Stimulated activated CD8-positive, alpha-beta memory T cell treated with anti-CD3 and anti-CD28 coated beads, Interleukin-15, amount 100 ng/mL, for 24 hours (primary cell): ENCODE data around the gene ATP5MC3.

ENCODE experiments used
- DNase-seq: peaks from one replicate; pipeline ENCODE4 v3.0.0-alpha.2; 2020; ENCODE audit warnings: low read depth

ATP5MC3 gene

DNA sequence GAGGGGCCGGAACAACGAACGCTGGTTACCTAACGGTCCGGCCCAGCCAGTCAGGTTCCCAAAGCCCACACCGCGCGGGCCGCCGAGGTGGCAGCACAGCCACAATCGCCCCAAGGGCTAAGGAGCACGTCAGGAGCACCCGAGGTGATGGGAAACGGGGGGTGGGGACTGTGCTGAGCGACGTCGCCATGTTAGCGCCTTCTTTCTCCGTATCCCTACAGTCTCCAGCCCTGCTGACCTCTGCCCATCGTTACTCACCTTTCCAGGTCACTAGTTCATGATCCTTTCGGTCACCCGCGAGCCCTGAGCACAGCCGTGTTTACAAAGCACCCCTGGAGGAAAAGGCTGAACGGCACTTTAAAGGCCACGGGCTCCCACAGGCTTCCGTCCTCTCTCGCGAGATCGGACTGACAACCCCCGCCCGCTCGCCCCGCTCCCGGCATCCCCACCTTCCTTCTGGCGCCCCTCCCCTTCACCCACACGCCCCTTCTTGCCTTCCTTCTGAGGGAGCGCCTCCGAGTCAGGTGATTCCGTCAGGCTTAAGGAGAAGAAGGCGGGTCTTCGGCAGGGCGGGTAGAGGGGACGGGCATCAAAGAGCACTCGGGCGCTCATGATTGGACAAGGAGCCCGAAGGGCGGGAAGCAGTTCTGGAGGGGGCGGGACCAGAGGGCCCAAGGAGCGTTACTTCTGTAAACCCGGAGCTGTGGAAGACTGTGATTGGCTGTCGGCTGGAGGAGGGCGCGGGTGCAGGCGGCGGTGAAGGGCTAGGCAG, 13.5 kb downstream of the ATP5MC3 start, which contains the start of gene ATF2:
Gene ATF2 (minus strand): TSS at position 412 of the 772 bp plus-strand sequence. CDS start 31,760 bp downstream, outside the sequence.
- DNase-seq: peak; percentile 82

DNA sequence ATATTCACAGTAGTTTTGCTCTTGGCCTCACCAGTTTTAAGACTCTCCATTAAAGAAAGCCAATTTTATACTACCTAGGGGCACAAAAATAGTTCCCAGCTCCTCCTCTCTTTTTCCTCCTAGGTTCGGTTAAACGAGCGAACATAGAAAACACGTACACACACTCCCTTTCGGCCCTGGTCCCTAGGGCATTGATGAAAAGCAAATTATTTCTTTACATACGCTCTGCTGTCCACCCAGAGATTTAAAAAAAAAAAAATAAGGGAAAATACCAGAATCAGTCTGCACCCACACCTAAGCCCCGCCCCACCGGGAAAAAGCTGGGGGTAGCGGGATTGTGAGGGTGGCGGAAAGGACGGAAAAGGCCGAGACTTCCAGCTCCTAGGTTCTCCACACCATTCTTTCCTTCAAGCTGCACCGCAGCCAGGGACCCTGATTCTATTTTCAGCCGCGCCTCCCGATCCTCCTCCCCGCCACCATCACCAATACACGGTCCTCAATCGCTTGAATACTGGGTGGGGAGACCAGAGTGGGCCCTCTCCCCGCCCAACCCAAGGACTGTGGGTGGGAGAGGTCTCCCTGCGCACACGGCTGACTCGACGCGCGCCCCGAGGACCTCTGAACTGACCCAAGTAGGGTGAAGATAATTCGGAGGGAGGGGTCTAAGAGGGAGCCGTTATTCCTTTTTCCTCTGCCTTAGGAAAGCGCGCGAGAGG, 14.3 kb downstream of the ATP5MC3 start:
- DNase-seq: no peak

DNA sequence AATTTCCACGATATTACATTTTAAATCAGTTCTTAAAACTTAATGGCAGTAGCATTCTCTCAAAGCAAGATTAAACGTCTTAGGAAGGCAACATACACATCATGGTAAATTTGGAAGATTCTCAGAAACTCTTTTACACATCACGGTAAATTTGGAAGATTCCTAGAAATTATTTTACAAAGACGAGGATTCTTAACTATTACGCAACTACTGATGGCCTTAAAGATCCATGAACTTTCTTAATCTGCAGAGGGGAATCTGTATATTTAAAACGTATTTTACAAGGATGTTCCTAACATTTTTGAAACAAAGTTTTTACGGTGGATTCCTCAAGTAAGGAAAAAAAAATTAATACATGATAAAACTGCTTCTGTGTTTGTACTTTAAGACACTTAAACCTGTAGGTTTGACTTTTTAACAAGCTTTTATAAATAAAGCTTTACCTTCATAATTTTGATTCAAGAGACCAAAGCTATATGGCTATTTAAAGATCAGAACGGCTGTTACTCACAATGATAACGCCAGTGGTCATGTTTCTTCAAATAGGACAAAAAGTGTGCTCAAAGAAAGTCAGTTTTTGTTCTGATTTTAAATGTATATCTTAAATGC, 15.2 kb downstream of the ATP5MC3 start:
- DNase-seq: no peak

DNA sequence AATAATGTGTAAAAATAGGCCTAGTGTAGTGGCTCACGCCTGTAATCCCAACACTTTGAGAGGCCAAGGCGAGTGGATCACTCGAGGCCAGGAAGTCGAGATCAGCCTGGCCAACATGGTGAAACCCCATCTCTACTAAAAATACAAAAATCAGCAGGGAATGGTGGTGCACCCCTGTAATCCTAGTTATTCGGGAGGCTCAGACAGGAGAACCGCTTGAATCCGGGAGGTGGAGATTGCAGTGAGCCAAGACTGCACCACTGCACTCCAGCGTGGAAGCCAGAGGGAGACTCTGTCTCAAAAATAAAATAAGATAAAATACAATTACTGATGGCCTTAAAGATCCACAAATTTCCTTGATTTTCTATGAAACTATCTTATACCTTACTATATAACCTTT, 17.3 kb downstream of the ATP5MC3 start:
- DNase-seq: no peak

DNA sequence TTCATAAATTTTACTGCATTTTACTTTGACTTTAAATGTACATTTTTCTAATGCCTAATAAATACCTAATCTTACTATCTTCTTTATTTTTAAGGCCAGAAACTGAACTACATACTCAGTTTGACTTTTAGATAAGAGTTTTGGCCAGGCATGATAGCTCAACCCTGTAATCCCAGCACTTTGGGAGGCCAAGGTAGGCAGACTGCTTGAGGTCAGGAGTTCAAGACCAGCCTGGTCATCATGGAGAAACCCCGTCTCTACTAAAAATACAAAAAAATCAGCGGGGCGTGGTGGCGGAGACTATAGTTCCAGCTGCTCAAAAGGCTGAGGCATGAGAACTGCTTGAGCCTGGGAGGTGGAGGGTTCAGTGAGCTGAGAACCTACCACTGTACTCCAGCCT, 22.6 kb downstream of the ATP5MC3 start:
- DNase-seq: no peak

DNA sequence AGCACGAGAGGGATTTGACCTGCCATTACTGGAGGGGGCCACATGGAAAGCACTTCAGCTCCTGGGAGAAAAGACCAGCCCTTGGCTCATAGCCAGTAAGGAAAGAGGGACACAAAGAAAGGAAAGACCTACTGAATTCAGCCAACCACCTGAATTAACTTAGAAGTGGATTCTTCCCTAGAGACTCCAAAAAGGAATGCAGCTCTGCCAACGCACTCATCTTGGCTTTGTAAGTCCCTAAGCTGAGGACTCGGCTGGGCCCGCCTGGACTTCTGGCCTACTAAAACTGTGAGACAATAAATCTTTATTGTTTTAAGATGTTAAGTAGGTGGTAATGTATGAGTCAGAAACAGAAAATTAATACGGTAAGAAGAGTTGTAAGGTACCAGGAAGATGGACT, 25.0 kb downstream of the ATP5MC3 start:
- no peak for DNase-seq

DNA sequence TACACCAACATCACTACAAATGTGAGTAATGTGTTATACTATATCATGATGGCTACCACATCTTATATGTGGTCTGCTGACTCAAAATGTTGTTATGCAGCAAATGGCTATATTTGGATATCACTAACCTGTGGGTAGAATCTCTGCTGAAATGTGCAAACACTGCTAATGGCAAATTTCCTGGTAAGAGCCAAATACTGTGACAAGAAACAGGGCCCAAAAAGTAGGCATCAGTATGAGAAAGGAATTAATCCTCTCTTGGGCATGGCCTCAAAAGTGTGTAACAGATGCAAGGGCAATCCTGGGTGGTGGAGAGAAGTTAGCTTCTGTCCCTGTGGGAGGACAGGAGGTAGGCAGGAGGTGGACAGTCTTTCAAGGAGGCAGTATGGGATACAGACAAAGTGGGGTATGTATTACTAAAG, 26.8 kb downstream of the ATP5MC3 start:
- no peak for DNase-seq

DNA sequence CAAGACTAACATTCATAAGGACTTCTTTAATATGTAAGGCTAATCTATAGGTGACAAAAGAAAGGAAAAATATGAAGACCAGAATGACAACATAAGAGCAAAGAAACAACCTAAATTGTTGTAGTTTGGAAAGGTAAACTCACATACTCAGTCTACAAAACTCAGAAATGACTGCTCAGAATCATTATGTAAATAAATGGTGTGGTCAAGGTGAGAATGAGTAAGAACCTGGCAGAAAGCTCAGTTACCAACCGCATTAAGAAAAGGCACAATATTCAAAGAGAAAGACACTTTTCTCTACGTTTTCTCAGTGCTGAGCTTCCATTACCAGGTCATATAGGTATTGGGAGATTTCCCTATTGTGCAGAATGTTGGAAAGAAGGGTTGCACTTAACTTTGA, 29.3 kb downstream of the ATP5MC3 start:
- no peak for DNase-seq

DNA sequence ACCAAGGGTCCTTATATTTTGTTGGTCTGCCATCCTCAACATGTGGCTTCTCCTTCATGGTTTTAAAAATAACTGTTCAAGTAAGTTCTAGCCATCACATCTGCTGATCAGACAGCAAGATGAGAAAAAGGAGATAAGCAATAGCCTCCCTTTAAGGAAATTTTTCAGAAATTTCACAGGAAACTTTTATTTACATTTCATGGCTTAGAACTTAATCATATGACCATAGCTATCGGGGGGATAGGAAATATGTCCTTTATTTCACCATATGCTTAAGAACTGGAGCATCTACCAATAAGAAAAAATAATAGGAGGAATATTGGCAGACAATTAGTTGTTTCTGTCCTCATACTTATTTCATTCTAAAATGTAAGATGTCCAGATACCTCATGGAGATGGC, 29.7 kb downstream of the ATP5MC3 start:
- no peak for DNase-seq

DNA sequence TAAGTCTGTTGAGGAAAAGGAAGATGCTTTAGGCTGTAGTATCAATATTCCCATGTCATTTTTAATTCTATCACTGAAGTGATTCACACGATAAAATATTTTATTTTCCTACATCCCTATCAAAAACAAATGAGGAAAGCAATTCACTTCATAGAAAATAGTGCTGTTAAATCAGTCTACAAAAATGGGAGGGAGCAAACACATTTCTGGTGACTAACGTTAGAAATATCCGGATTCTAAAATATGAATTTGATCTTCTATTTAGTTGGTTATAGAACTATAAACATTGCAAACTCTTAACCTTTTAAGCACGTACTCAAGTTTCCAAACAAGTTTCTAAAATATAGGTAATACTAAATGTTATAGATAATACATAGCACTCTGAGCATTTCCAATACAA, 34.3 kb downstream of the ATP5MC3 start:
- DNase-seq: no peak

DNA sequence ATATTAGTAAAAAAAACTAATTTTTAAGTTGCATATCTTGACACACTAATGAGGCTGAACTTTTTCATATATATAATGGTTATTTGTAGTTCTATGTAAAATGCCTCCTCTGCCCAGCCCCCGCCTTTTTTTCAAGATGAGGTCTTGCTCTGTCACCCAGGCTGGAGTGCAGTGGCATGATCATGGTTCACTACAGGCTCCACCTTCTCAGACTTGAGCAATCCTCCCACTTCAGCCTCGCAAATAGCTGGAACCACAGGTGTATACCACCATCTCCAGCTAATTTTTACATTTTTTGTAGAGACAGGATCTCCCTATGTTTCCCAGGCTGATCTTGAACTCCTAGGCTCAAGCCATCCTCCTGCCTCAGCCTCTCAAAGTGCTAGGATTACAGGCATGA, 37.8 kb downstream of the ATP5MC3 start:
- no peak for DNase-seq

DNA sequence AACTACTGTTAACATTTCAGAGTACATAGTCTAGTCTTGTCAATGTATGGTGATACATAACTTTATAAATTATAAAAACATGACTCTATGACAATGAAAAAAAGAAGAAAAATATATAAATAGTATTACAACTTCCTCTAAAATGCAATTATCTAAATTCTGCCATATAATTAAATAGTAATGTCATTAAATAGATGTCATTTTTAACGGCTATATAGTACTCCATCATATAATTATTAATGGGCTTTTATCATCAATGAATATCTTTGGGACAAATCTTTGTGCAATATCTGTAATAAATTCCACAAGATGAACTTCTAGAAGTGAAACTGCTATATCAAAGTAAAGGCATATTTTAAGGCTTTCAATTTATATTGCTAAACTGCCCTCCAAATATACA, 38.3 kb downstream of the ATP5MC3 start:
- no peak for DNase-seq

DNA sequence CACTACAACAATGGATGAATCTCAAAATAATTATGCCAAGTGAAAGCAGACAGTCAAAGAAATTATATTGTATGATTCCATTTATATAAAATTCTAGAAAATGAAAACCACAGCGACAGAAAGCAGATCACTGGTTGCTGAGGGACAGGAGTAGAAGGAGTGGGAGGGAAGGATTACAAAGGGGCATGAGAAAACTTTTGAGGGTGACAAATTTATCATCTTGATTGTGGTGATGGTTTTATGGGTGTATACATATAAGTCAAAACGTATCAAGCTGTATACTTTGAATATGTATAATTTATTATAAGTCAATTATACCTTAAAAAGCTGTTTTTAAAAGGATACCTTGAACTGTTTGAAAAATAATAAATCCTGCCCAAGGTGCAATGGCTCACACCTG, 41.2 kb downstream of the ATP5MC3 start:
- no peak for DNase-seq

DNA sequence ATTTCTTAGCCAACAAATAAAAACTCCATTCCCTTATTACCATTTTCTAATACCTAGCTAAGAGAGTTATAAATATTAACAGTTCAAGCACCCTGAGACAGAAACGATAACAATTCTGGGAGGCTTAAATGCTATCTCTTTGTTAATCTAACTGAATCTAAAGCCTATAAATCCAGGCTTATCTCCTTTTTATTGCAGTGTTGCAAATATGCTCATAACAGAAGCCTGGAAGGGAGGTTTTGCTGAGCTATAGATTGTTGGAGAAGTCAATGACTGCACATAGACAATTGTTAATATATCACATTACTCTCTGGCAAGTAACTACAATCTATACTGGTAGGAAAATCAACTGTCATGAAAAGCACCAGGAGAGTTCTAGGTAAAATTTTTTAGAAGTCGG, 43.7 kb downstream of the ATP5MC3 start:
- DNase-seq: no peak

DNA sequence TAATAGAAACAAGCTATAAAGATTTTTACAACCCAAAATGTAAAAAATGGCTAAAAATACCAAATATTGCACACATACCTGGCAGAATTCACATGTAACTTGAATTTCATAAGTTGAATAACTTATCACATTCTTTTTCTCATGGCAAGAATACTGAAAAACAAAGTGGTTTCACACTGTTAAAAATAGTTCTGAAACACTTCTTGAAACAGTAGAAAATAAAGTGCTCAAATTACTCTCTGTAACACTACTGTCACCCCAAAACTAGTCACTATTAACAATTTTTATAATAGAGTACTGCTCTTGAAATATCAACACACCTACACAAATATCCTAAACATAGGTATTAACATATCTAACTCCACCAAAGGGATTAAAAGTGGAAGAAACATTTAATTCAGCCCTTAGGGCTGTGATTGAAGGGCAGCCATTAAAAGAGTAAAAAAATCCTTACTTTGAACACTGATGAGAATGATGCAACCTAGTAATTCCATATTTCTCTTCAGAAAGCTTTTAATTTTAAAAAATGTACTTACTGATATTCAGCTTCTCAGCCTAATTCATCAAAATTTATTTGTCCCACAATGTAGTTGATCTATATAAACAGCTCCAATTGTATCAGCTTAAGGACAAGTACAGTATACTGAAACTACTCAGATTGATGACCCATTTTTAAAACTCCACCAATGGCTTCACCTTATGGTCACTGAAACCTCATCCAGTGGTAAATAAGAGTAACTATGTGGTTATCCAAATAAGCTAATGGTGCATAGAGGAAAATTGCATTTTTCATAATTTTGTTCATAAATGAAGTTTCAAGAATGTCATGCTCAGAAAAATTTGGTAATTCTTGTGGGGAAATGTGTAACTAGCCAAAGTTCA, 44.9 kb downstream of the ATP5MC3 start:
- no peak for DNase-seq

DNA sequence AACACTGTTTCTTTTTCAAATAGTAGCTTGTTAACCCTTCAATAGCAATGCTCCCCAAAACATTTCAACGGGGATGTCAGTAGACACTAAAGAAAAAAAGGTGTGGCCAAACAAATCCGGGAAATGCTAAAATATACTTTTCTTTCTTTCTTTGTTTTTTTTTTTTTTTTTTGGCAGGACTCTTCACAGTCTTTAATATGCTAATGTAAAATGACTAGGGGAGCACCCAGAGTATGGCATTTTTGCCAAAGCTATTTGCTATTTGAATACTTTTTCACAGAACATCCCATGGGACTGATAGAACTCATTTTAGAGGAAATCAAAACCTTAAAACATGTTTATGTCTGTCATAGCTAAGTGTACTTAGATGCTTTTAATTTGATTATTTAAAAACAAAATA, 45.6 kb downstream of the ATP5MC3 start:
- DNase-seq: no peak

DNA sequence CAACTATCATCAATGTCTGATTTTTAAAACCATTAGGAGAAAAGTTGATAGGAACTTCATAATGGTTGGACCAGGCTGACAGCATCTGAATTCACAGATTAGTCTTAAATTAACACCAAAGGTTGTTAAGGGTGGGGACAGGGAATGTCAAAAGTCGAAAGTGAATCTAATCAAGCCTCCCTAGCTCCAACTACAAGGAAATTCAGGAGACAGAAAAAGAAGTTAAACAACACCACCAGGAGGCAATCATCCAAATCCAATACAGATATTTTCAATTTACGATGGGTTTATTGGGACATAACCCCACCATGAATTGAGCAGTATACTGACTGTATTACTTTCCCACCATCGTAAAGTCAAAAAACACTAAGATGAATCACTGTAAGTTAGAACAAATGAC, 46.3 kb downstream of the ATP5MC3 start:
- no peak for DNase-seq

DNA sequence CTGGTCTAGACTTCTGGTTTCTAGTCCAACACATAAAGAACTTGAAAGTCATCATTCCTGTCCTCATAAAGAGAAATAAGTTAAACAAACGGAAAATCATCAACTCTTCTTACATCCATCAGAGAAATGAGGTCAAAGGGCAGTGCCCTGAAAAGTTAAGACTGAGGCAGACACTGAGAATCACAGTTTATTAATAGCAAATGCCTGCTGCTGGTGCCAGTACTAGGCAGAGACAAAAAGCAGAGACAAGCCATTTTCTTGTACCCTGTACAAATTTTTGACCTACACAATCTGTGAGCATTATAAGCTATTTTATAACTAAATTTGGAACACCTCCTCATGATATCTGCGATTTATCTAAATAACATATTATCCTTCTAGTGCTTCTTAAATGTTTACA, 50.3 kb downstream of the ATP5MC3 start:
- no peak for DNase-seq

DNA sequence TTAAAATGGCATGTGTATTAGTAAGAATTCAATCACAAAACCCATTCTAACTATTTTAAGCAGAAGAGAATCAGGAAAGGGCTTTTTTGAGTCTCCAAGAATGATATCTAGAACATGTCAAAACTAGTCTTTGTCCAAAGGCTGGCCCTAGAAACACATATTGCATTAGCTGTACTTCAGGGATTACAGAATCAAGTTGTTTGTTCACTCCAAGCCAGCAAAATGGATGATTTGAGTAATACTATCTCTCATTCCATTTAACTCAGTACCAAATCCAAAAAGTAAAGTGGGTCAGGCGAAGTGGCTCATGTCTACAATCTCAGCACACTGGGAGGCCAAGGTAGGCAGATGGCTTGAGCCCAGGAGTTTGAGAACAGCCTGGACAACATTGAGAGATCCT, 54.8 kb downstream of the ATP5MC3 start:
- no peak for DNase-seq
